ENCODE measurements around the gene CCDC28B.

GRCh38 chr1:32223683-32224082, 23.3 kb downstream of the CCDC28B start:
- TF ChIP-seq, protein P1, sequence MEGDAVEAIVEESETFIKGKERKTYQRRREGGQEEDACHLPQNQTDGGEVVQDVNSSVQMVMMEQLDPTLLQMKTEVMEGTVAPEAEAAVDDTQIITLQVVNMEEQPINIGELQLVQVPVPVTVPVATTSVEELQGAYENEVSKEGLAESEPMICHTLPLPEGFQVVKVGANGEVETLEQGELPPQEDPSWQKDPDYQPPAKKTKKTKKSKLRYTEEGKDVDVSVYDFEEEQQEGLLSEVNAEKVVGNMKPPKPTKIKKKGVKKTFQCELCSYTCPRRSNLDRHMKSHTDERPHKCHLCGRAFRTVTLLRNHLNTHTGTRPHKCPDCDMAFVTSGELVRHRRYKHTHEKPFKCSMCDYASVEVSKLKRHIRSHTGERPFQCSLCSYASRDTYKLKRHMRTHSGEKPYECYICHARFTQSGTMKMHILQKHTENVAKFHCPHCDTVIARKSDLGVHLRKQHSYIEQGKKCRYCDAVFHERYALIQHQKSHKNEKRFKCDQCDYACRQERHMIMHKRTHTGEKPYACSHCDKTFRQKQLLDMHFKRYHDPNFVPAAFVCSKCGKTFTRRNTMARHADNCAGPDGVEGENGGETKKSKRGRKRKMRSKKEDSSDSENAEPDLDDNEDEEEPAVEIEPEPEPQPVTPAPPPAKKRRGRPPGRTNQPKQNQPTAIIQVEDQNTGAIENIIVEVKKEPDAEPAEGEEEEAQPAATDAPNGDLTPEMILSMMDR (conservative IDR thresholded peaks at IDR 0.05 in 1 of 2, IDR thresholded peaks at IDR 0.05 in 1 of 2; ENCODE audit: low read depth in 1 of 2, low read length in 2 of 2) = no peak
- TF ChIP-seq EZH2 (IDR thresholded peaks at IDR 0.05; ENCODE audit: low read length, missing control alignments) = no peak
